ENCODE data around the gene IRAG1.

The IRAG1 gene

DNA sequence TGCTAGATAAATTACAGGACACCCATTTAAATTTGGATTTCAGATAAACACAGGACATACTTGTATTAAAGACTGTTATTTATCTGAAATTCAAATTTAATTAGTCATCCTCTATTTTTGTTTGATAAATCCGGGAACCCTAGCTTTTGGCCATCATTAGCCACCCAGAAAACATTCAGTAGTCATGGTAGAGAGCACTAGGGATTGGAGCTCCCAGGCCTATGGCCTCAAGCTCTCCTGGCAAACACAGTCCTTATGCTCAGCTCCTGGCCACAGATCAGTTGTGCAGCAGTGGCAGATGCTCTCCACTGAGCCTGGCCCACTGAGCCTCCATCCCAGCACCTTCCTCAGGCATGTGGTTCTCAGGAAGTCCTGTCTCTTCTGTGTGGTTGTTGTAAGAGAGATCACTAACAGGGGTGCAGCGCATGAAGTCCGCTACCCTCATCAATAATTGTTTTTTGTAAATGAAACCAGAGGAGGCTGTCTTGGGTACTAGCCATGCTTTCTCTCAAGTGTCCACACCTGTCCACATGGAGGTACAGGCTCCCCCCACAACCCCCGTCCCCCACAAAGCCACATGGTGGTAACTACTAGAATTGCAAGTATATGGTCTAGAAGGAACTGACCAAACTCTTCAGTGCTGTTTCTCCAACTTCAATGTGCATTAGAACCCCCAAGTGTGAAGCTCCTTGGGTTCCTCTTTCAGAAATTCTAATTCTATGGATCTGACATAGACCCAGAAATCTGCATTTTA, 1.1 kb upstream of the IRAG1 start:
- TF ChIP-seq NFIC (IDR thresholded peaks at IDR 0.05), result no peak
- TF ChIP-seq TAF1 (IDR thresholded peaks at IDR 0.05; ENCODE audit: low read depth), result no peak
- TF ChIP-seq EP300 (IDR thresholded peaks at IDR 0.05; ENCODE audit: borderline replicate concordance), result no peak
- TF ChIP-seq, protein P1, sequence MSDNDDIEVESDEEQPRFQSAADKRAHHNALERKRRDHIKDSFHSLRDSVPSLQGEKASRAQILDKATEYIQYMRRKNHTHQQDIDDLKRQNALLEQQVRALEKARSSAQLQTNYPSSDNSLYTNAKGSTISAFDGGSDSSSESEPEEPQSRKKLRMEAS (IDR thresholded peaks at IDR 0.05), result no peak
- TF ChIP-seq, protein P2, sequence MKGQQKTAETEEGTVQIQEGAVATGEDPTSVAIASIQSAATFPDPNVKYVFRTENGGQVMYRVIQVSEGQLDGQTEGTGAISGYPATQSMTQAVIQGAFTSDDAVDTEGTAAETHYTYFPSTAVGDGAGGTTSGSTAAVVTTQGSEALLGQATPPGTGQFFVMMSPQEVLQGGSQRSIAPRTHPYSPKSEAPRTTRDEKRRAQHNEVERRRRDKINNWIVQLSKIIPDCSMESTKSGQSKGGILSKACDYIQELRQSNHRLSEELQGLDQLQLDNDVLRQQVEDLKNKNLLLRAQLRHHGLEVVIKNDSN (IDR thresholded peaks at IDR 0.05), result no peak
- no peak for TF ChIP-seq FOXM1 (IDR thresholded peaks at IDR 0.05; ENCODE audit: borderline replicate concordance, low read depth)
- TF ChIP-seq TCF12 (IDR thresholded peaks at IDR 0.05; ENCODE audit: low read depth), result no peak
- TF ChIP-seq, protein P3, sequence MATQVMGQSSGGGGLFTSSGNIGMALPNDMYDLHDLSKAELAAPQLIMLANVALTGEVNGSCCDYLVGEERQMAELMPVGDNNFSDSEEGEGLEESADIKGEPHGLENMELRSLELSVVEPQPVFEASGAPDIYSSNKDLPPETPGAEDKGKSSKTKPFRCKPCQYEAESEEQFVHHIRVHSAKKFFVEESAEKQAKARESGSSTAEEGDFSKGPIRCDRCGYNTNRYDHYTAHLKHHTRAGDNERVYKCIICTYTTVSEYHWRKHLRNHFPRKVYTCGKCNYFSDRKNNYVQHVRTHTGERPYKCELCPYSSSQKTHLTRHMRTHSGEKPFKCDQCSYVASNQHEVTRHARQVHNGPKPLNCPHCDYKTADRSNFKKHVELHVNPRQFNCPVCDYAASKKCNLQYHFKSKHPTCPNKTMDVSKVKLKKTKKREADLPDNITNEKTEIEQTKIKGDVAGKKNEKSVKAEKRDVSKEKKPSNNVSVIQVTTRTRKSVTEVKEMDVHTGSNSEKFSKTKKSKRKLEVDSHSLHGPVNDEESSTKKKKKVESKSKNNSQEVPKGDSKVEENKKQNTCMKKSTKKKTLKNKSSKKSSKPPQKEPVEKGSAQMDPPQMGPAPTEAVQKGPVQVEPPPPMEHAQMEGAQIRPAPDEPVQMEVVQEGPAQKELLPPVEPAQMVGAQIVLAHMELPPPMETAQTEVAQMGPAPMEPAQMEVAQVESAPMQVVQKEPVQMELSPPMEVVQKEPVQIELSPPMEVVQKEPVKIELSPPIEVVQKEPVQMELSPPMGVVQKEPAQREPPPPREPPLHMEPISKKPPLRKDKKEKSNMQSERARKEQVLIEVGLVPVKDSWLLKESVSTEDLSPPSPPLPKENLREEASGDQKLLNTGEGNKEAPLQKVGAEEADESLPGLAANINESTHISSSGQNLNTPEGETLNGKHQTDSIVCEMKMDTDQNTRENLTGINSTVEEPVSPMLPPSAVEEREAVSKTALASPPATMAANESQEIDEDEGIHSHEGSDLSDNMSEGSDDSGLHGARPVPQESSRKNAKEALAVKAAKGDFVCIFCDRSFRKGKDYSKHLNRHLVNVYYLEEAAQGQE (IDR thresholded peaks at IDR 0.05; ENCODE audit: low read depth), result no peak
- TF ChIP-seq CREB1 (IDR thresholded peaks at IDR 0.05; ENCODE audit: low read depth), result no peak
- no peak for TF ChIP-seq RAD21 (IDR thresholded peaks at IDR 0.05; ENCODE audit: low read depth)
- TF ChIP-seq YY1 (IDR thresholded peaks at IDR 0.05; ENCODE audit: low read depth), result no peak

DNA sequence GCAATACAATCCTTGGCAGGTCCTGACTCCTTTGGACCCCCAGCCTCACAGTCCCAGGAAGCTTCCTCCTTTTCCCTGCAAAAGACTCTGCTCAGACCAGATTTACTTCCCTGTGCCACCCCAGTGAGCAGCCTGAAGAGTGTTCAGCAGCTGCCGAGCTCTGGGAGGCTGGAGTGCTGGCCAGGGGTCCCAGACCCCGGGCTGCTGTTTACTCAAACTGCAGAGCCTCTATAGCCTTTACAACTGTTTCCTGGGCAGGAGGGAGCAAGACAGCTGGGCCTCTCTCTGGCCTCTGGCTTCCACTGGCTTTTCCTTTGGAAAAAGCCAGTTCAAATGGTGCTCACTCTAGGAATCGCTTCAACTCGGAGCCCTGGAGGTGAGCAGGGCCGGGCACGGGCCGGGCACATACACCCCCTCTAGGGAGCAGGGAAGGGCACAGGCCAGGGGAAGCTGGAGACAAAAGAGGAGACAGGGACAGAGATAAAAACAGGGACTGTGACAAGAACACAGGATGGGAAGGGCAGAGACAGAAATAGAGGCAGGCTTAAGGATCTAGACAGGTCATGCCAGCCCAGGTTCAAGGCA, 932 bp downstream of the IRAG1 start:
- TF ChIP-seq EP300 (IDR thresholded peaks at IDR 0.05; ENCODE audit: borderline replicate concordance) (no peak), YY1 (IDR thresholded peaks at IDR 0.05; ENCODE audit: low read depth) (no peak), EGR1 (IDR thresholded peaks at IDR 0.05) (no peak), NFIC (IDR thresholded peaks at IDR 0.05) (no peak), CREB1 (IDR thresholded peaks at IDR 0.05; ENCODE audit: low read depth) (no peak), FOXM1 (IDR thresholded peaks at IDR 0.05; ENCODE audit: borderline replicate concordance, low read depth) (no peak), ZBTB7A (IDR thresholded peaks at IDR 0.05; ENCODE audit: low read depth) (no peak), RAD21 (IDR thresholded peaks at IDR 0.05; ENCODE audit: low read depth) (no peak), CEBPB (IDR thresholded peaks at IDR 0.05) (no peak), TAF1 (IDR thresholded peaks at IDR 0.05; ENCODE audit: low read depth) (no peak), TEAD4 (IDR thresholded peaks at IDR 0.05) (no peak)
- TF ChIP-seq, protein P3 (IDR thresholded peaks at IDR 0.05; ENCODE audit: low read depth), result no peak
- TF ChIP-seq, protein P1 (IDR thresholded peaks at IDR 0.05), result no peak
- TF ChIP-seq, protein P2 (IDR thresholded peaks at IDR 0.05), result no peak

DNA sequence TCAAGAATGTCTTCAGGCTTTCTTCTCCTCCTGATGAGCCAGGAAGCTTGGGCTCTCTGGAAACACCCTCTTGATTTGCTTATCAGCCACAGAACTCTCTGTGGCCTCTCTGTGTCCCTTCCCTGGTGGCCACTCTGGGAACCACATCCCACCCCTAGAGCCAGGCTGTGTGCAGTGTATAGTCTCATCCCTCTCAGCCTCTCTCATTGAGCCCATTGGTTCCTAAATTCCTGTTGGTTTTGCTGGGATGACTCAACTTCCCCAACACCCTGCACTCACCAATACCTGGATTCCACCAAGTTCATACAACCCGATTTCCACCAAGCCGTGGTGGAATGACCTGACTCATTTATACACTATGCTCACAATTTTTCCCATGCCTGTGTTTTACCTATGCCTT, 5.2 kb downstream of the IRAG1 start:
- TF ChIP-seq TEAD4 (IDR thresholded peaks at IDR 0.05) (no peak), ZBTB7A (IDR thresholded peaks at IDR 0.05; ENCODE audit: low read depth) (no peak), TAF1 (IDR thresholded peaks at IDR 0.05; ENCODE audit: low read depth) (no peak), FOXM1 (IDR thresholded peaks at IDR 0.05; ENCODE audit: borderline replicate concordance, low read depth) (no peak)
- TF ChIP-seq, protein P3 (IDR thresholded peaks at IDR 0.05; ENCODE audit: low read depth), result no peak

DNA sequence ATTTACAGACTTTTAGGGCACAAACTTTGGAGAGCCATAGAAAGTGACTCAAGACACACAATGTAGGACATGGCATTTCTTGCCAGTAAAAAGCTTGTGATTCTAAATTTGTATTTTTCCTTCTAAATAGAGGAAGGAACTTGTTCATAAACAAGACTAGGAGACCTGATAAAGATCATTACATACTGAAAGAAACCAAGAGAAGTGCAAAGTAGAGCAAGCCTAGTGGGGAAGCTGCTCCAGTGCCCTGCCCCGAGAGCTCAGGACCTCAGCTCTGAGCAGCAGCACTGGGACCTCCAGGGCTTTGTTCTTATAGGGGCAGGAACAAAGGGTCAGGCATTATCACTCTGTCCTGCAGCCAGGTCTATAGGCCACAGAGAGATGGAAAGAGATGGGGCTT, 7.2 kb downstream of the IRAG1 start:
- TF ChIP-seq, protein P1 (IDR thresholded peaks at IDR 0.05), result no peak
- TF ChIP-seq YY1 (IDR thresholded peaks at IDR 0.05; ENCODE audit: low read depth) (no peak), TCF12 (IDR thresholded peaks at IDR 0.05; ENCODE audit: low read depth) (no peak), RAD21 (IDR thresholded peaks at IDR 0.05; ENCODE audit: low read depth) (no peak), CREB1 (IDR thresholded peaks at IDR 0.05; ENCODE audit: low read depth) (no peak), FOXM1 (IDR thresholded peaks at IDR 0.05; ENCODE audit: borderline replicate concordance, low read depth) (no peak), ZBTB7A (IDR thresholded peaks at IDR 0.05; ENCODE audit: low read depth) (no peak), NFIC (IDR thresholded peaks at IDR 0.05) (no peak)
